HL-60 (cell line): Measurements from ENCODE around the gene SLC25A18.
A peak's percentile ranks its signal among the peaks of the same experiment; 100 is the strongest.

Experiments
- DNase-seq, 2 experiments: peaks; one replicate each; pipeline ENCODE4 v3.0.0-alpha.2; 2010 to 2020; ENCODE audit warnings: low read depth in 1 of 2, low spot score in 1 of 2
- H3K27ac ChIP-seq: fragments of 250-450 bp; sonication (Bioruptor Pico); replicated peaks from 2 replicates; pipeline ENCODE4 v1.5.1; 2020; ENCODE audit warnings: mild to moderate bottlenecking, moderate library complexity
- H3K27me3 ChIP-seq: fragments of 250-450 bp; sonication (Bioruptor Pico); 2 replicates; pipeline ENCODE4 v1.5.1; 2021; ENCODE audit warnings: mild to moderate bottlenecking, moderate library complexity; ENCODE audit not compliant: insufficient read depth, poor library complexity, severe bottlenecking
- H3K4me3 ChIP-seq: replicated peaks from 2 replicates; pipeline ENCODE4 v1.5.1; 2011; ENCODE audit warnings: mild to moderate bottlenecking, control low read depth, low read length; ENCODE audit not compliant: insufficient read depth
- CTCF ChIP-seq: IDR thresholded peaks from one replicate; pipeline ENCODE4 v1.5.1; 2011; ENCODE audit warnings: low read length, control low read depth, inconsistent platforms; ENCODE audit not compliant: insufficient read depth
- GABPA ChIP-seq: IDR thresholded peaks from 2 replicates; pipeline ENCODE4 v1.6.1; 2012; ENCODE audit warnings: low read depth
- POLR2AphosphoS5 ChIP-seq: IDR thresholded peaks from 2 replicates; pipeline ENCODE4 v1.6.1; 2012; ENCODE audit warnings: low read depth
- SPI1 ChIP-seq: IDR thresholded peaks from 2 replicates; pipeline ENCODE4 v1.6.1; 2012; ENCODE audit warnings: low read depth, mild to moderate bottlenecking, borderline replicate concordance
- long read RNA-seq: library from polyadenylated mRNA; unstranded; transcript quantifications from one replicate; pipeline ENCODE4 v2.0.0, GENCODE V29; 2020
- TF ChIP-seq, protein P1 (sequence below): IDR thresholded peaks from 2 replicates; pipeline ENCODE4 v1.6.1; 2012; ENCODE audit warnings: low read depth; ENCODE audit not compliant: insufficient replicate concordance

SLC25A18 gene, protein sequence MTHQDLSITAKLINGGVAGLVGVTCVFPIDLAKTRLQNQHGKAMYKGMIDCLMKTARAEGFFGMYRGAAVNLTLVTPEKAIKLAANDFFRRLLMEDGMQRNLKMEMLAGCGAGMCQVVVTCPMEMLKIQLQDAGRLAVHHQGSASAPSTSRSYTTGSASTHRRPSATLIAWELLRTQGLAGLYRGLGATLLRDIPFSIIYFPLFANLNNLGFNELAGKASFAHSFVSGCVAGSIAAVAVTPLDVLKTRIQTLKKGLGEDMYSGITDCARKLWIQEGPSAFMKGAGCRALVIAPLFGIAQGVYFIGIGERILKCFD
- long read RNA-seq: 0 reads

DNA sequence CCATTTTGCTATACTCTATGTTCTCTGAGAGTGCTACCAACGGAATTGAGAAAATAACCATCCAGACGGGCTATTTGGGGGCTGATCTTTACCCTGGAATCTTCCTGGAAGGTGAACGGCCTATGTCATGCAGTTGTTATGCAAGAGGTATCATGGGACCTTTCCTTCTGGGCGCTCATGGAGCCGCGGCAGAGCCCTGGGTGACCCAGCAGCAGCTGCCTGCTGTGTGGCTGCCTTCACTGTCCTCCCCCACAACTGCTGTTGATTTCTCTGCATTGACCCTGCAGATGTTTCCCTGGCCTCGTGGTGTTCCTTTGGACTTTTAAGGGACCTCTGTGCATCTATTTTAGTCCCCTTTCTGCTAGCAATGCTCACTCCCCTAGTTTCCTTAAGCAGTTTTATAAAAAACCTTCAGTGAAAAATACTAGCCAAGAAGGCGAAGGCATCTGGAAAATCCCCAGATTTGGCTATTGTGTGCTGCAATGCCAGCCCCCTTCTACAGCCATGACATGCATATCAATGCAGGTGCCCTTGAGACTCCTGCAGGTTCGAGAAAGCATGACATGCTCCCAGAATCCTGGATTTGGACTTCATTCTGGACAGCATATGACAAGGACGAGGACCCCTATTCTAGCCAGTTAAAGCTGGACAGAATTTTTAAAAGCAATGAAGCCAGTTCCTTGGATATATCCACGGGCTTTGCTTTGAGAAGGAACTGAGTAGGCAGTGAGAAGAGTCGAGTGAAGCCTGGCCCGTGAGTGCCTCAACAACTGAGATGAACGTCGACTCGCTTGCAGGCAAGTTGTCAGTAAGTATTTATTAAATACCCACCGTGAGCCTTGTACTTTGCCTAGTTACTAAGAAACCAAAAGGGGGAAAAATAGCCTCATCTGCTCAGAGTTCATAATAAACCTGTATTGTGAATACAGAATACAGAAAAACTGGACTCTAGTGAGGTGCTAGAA lies at the start of gene SLC25A18:
Gene SLC25A18 (plus strand): TSS at position 593 of the 965 bp plus-strand sequence. CDS start 16,447 bp downstream, outside the sequence.
- Histone ChIP-seq H3K27me3 (no peaks in the 10 kb centered on the region), H3K4me3 (no peak within 1 kb of the TSS), H3K27ac (no peak within 1 kb of the TSS)
- peak in 1 of 2 experiments; percentile 14 for DNase-seq
- TF ChIP-seq CTCF: no peak
- TF ChIP-seq POLR2AphosphoS5: no peak
- TF ChIP-seq GABPA: no peak
- TF ChIP-seq, protein P1, sequence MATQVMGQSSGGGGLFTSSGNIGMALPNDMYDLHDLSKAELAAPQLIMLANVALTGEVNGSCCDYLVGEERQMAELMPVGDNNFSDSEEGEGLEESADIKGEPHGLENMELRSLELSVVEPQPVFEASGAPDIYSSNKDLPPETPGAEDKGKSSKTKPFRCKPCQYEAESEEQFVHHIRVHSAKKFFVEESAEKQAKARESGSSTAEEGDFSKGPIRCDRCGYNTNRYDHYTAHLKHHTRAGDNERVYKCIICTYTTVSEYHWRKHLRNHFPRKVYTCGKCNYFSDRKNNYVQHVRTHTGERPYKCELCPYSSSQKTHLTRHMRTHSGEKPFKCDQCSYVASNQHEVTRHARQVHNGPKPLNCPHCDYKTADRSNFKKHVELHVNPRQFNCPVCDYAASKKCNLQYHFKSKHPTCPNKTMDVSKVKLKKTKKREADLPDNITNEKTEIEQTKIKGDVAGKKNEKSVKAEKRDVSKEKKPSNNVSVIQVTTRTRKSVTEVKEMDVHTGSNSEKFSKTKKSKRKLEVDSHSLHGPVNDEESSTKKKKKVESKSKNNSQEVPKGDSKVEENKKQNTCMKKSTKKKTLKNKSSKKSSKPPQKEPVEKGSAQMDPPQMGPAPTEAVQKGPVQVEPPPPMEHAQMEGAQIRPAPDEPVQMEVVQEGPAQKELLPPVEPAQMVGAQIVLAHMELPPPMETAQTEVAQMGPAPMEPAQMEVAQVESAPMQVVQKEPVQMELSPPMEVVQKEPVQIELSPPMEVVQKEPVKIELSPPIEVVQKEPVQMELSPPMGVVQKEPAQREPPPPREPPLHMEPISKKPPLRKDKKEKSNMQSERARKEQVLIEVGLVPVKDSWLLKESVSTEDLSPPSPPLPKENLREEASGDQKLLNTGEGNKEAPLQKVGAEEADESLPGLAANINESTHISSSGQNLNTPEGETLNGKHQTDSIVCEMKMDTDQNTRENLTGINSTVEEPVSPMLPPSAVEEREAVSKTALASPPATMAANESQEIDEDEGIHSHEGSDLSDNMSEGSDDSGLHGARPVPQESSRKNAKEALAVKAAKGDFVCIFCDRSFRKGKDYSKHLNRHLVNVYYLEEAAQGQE: no peak
- no peak for TF ChIP-seq SPI1

DNA sequence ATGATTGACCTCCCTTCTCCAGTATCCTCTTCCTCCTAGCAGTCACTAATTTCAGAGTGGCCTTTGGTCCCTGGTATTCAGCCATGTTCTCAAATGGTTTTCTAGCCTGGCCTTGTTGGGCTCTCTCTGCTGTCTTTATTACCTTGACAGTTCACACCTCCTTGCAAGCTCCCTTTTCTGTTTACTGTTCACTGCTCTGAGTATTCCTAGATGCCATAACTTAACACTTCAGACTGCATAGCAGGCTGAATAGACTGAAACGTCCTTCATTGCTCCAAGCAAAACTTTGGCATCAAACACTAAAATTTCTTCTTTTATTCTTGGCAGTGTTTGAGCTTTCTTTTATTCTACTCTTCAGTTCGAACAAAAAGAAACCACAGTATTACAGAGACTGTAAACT lies 49.7 kb upstream of the SLC25A18 start:
- DNase-seq: no peak

More for the DNA sequence above, 49.7 kb upstream of the SLC25A18 start:
- no peak overlapping the region for H3K27ac ChIP-seq
- H3K4me3 ChIP-seq: no peak overlapping the region
- TF ChIP-seq GABPA (no peak), POLR2AphosphoS5 (no peak), SPI1 (no peak), CTCF (no peak)
- TF ChIP-seq, protein P1: no peak
- H3K27me3 ChIP-seq: no peaks in the 10 kb centered on the region
